Lower leg skin (tissue), 3 donors: ENCODE data around the gene PAXX.

Experiments
- POLR2A ChIP-seq, 2 donors: fragments of 450-650 bp; IDR thresholded peaks; one replicate each; pipeline ENCODE4 v1.6.1; 2016 to 2017; ENCODE audit warnings: antibody characterized with exemption in 2 of 2, mild to moderate bottlenecking in 1 of 2, moderate library complexity in 1 of 2
- TF ChIP-seq, protein P1 (sequence below), 3 donors: fragments of 450-650 bp; IDR thresholded peaks; one replicate each; pipeline ENCODE4 v1.5.1; 2016; ENCODE audit warnings: antibody characterized with exemption in 3 of 3, mild to moderate bottlenecking in 3 of 3, moderate library complexity in 2 of 3

GRCh38 chr9:136947028-136947891 lies 45.0 kb upstream of the PAXX start:
- TF ChIP-seq, protein P1, sequence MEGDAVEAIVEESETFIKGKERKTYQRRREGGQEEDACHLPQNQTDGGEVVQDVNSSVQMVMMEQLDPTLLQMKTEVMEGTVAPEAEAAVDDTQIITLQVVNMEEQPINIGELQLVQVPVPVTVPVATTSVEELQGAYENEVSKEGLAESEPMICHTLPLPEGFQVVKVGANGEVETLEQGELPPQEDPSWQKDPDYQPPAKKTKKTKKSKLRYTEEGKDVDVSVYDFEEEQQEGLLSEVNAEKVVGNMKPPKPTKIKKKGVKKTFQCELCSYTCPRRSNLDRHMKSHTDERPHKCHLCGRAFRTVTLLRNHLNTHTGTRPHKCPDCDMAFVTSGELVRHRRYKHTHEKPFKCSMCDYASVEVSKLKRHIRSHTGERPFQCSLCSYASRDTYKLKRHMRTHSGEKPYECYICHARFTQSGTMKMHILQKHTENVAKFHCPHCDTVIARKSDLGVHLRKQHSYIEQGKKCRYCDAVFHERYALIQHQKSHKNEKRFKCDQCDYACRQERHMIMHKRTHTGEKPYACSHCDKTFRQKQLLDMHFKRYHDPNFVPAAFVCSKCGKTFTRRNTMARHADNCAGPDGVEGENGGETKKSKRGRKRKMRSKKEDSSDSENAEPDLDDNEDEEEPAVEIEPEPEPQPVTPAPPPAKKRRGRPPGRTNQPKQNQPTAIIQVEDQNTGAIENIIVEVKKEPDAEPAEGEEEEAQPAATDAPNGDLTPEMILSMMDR (IDR thresholded peaks at IDR 0.05): no peak
- TF ChIP-seq POLR2A (IDR thresholded peaks at IDR 0.05): no peak
